Caco-2 (cell line): ENCODE measurements around the gene NPTXR. TPM values are rescaled to one million over a fixed set of nuclear protein-coding genes. Genes with fewer than 3 reads are reported as not detected.

Source experiments
- BruUV-seq: library from RNA; stranded (reverse); fragments of 400-500 nt; replicated peaks from 2 replicates; lab custom pipeline; 2021; lab: Mats Ljungman, UMichigan
- CTCF ChIA-PET: fragments of 300-600 bp; sonication (Branson Sonifier 250); formaldehyde crosslinking; loops from one replicate; lab custom pipeline; 2022; ENCODE audit warnings: antibody characterized with exemption; lab: Charles Lee
- POLR2A ChIA-PET: fragments of 300-600 bp; sonication (Branson Sonifier 250); formaldehyde crosslinking; loops from one replicate; lab custom pipeline; 2022; ENCODE audit warnings: antibody characterized with exemption; lab: Charles Lee
- DNase-seq, 2 experiments: peaks; one replicate each; pipeline versions ENCODE4 v3.0.0 to v3.0.0-alpha.2; 2020 to 2022
- H3K27me3 ChIP-seq: replicated peaks from 2 replicates; pipeline ENCODE4 v1.6.0; 2011; ENCODE audit warnings: low read length; ENCODE audit not compliant: control insufficient read depth, insufficient read depth
- H3K36me3 ChIP-seq: 2 replicates; pipeline ENCODE4 v1.5.1; 2011; ENCODE audit warnings: low read length; ENCODE audit not compliant: control insufficient read depth, insufficient read depth
- H3K4me1 ChIP-seq: fragments of 250-450 bp; sonication (Bioruptor Pico); 2 replicates; pipeline ENCODE4 v1.5.1; 2020; ENCODE audit warnings: mild to moderate bottlenecking
- H3K4me3 ChIP-seq: 2 replicates; pipeline ENCODE4 v1.5.1; 2011; ENCODE audit warnings: low read depth, mild to moderate bottlenecking, control low read depth, low read length
- H3K9me3 ChIP-seq: fragments of 250-450 bp; sonication (Bioruptor Pico); 2 replicates; pipeline ENCODE4 v1.5.1; 2020; ENCODE audit warnings: mild to moderate bottlenecking, moderate library complexity
- H3K27ac Mint-ChIP-seq: one replicate; pipeline ENCODE4 v1.8.0; 2022; ENCODE audit warnings: mixed read lengths; ENCODE audit not compliant: unreplicated experiment
- H3K27me3 Mint-ChIP-seq: one replicate; pipeline ENCODE4 v1.8.0; 2022; ENCODE audit warnings: mixed read lengths; ENCODE audit not compliant: insufficient read depth, unreplicated experiment
- H3K36me3 Mint-ChIP-seq: one replicate; pipeline ENCODE4 v1.8.0; 2022; ENCODE audit warnings: mild to moderate bottlenecking, mixed read lengths; ENCODE audit not compliant: insufficient read depth, unreplicated experiment
- H3K4me1 Mint-ChIP-seq: one replicate; pipeline ENCODE4 v1.8.0; 2022; ENCODE audit warnings: low read depth, mixed read lengths; ENCODE audit not compliant: unreplicated experiment
- H3K4me3 Mint-ChIP-seq: one replicate; pipeline ENCODE4 v1.8.0; 2022; ENCODE audit warnings: mild to moderate bottlenecking, moderate library complexity, mixed read lengths; ENCODE audit not compliant: unreplicated experiment
- H3K9me3 Mint-ChIP-seq: one replicate; pipeline ENCODE4 v1.8.0; 2022; ENCODE audit warnings: mixed read lengths; ENCODE audit not compliant: unreplicated experiment
- intact Hi-C: fragments of 100-400 bp; cut with micrococcal nuclease; formaldehyde crosslinking; loops from one replicate; pipeline ENCODE4 v1.10.0; 2022; ENCODE audit not compliant: unreplicated experiment
- total RNA-seq: library from RNA; stranded (reverse); gene quantifications from 2 replicates; pipeline ENCODE4 v1.2.3, GENCODE V29; 2022
- TF ChIP-seq, protein P1 (sequence below), 2 experiments: fragments of 200-600 bp in 1 of 2; IDR thresholded peaks; 1 replicate in 1 of 2; 2 replicates in 1 of 2; pipeline versions ENCODE4 v1.5.1 to v1.8.0; 2011 to 2022; ENCODE audit warnings: antibody characterized with exemption in 1 of 2, control low read depth in 1 of 2, inconsistent platforms in 1 of 2, low read depth in 1 of 2, low read length in 1 of 2, mild to moderate bottlenecking in 1 of 2, moderate library complexity in 1 of 2; ENCODE audit not compliant: insufficient read depth in 1 of 2, severe bottlenecking in 1 of 2, unreplicated experiment in 1 of 2

NPTXR gene
- total RNA-seq, 1 experiment from 2014 or later = 16.4 TPM

DNA sequence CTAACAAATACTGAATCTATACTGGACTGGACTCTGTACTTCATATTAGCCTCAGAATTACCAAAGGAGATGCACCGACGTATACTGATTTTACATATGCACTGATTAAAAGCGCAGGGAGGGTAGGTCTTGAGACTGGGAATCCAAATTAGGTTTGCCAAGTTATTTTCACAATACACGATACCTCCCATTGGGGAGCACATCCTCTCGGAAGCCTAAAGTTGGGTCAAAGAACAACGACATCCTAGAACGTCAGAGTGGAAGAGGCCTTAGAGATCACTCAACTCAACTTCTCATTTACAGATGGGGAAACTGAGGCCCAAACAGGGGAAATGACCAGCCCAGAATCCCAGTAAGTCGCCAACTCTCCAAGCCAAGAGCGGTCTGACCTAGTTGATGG is 50.5 kb downstream of the NPTXR start:
- no peaks in the 10 kb centered on the region for H3K9me3 Mint-ChIP-seq
- intact Hi-C loops = no loop called here
- peaks cover 8% of the 10 kb centered on the region for H3K4me1 ChIP-seq
- H3K27ac Mint-ChIP-seq = peak overlapping the region; percentile 71
- peak overlapping the region; percentile 85 for H3K4me3 Mint-ChIP-seq
- peaks cover 16% of the 10 kb centered on the region for H3K27me3 Mint-ChIP-seq
- DNase-seq = no peak
- ChIA-PET POLR2A (no interaction called here), CTCF (no interaction called here)
- BruUV-seq = TSS peak; percentile 60
- peak overlapping the region; percentile 90 for H3K4me3 ChIP-seq
- H3K9me3 ChIP-seq = no peaks in the 10 kb centered on the region
- no peaks in the 10 kb centered on the region for H3K4me1 Mint-ChIP-seq
- TF ChIP-seq, protein P1, sequence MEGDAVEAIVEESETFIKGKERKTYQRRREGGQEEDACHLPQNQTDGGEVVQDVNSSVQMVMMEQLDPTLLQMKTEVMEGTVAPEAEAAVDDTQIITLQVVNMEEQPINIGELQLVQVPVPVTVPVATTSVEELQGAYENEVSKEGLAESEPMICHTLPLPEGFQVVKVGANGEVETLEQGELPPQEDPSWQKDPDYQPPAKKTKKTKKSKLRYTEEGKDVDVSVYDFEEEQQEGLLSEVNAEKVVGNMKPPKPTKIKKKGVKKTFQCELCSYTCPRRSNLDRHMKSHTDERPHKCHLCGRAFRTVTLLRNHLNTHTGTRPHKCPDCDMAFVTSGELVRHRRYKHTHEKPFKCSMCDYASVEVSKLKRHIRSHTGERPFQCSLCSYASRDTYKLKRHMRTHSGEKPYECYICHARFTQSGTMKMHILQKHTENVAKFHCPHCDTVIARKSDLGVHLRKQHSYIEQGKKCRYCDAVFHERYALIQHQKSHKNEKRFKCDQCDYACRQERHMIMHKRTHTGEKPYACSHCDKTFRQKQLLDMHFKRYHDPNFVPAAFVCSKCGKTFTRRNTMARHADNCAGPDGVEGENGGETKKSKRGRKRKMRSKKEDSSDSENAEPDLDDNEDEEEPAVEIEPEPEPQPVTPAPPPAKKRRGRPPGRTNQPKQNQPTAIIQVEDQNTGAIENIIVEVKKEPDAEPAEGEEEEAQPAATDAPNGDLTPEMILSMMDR (IDR thresholded peaks at IDR 0.05; ENCODE audit: insufficient read depth in 1 of 2, low read depth in 1 of 2, low read length in 1 of 2, severe bottlenecking in 1 of 2, unreplicated experiment in 1 of 2) = no peak
- H3K36me3 ChIP-seq = no peaks in the 10 kb centered on the region
- H3K36me3 Mint-ChIP-seq = no peaks in the 10 kb centered on the region
- H3K27me3 ChIP-seq = no peaks in the 10 kb centered on the region

GRCh38 chr22:38792833-38793232 is 51.0 kb downstream of the NPTXR start:
- peak overlapping the region; percentile 90 for H3K4me3 ChIP-seq
- Mint-ChIP-seq H3K4me1 (no peaks in the 10 kb centered on the region), H3K27ac (peak overlapping the region; percentile 71), H3K36me3 (no peaks in the 10 kb centered on the region), H3K4me3 (peak overlapping the region; percentile 85), H3K9me3 (no peaks in the 10 kb centered on the region), H3K27me3 (peaks cover 12% of the 10 kb centered on the region)
- no peaks in the 10 kb centered on the region for H3K36me3 ChIP-seq
- ChIA-PET POLR2A (no interaction called here), CTCF (interaction anchor here (0.6 to 1.2 kb wide), 2 partner anchors 10 to 24 kb away, joined by 5 to 6 read pairs; no protein-coding TSS in a partner anchor)
- no TSS peak for BruUV-seq
- intact Hi-C loops = no loop called here
- H3K4me1 ChIP-seq = peaks cover 8% of the 10 kb centered on the region
- H3K9me3 ChIP-seq = no peaks in the 10 kb centered on the region
- no peak for DNase-seq
- H3K27me3 ChIP-seq = no peaks in the 10 kb centered on the region
- TF ChIP-seq, protein P1 (IDR thresholded peaks at IDR 0.05; ENCODE audit: insufficient read depth in 1 of 2, low read depth in 1 of 2, low read length in 1 of 2, severe bottlenecking in 1 of 2, unreplicated experiment in 1 of 2) = no peak

DNA sequence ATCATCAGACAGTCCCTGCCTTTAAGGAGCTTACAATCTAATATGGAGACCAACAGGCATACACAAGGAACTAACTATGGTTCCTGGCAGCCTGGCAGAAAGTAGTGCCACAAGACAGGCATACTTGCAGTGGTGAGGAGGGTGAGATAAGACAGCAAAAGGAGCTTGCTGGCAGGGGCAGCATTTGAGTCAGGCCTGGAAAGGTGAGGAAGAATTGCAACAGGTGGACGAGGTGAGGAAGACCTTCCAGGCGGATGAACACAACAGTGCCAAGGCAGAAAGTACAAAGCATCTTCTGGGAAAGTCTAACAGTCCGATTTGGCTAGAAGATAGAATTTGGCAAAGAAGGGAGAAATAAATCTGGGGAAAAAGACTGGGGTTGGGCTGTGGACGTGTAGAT is 54.2 kb downstream of the NPTXR start:
- Mint-ChIP-seq H3K36me3 (no peaks in the 10 kb centered on the region), H3K27me3 (no peaks in the 10 kb centered on the region), H3K4me1 (no peaks in the 10 kb centered on the region), H3K4me3 (no peak overlapping the region), H3K27ac (no peak overlapping the region), H3K9me3 (no peaks in the 10 kb centered on the region)
- Histone ChIP-seq H3K4me3 (no peak overlapping the region), H3K9me3 (no peaks in the 10 kb centered on the region), H3K27me3 (no peaks in the 10 kb centered on the region), H3K36me3 (no peaks in the 10 kb centered on the region), H3K4me1 (peaks cover 8% of the 10 kb centered on the region)
- intact Hi-C loops = no loop called here
- ChIA-PET POLR2A (no interaction called here), CTCF (no interaction called here)
- BruUV-seq = no TSS peak
- TF ChIP-seq, protein P1 (IDR thresholded peaks at IDR 0.05; ENCODE audit: insufficient read depth in 1 of 2, low read depth in 1 of 2, low read length in 1 of 2, severe bottlenecking in 1 of 2, unreplicated experiment in 1 of 2) = no peak
- DNase-seq = no peak
